PC-3 (cell line): ENCODE measurements around the gene FILIP1L. TPM values are rescaled to one million over a fixed set of nuclear protein-coding genes. Genes with fewer than 3 reads are reported as not detected.

Experiments
- ATAC-seq: fragments of 200-7000 bp; cut with Tn5 transposase; 2 replicates; pipeline ENCODE4 v1.9.1; 2020; ENCODE audit warnings: mild to moderate bottlenecking, moderate library complexity
- BruUV-seq: library from RNA; stranded (reverse); fragments of 400-500 nt; replicated peaks from 2 replicates; lab custom pipeline; 2021; lab: Mats Ljungman, UMichigan
- CTCF ChIA-PET: fragments of 300-600 bp; sonication (Branson Sonifier 250); formaldehyde crosslinking; loops from one replicate; lab custom pipeline; 2022; ENCODE audit warnings: antibody characterized with exemption; lab: Charles Lee
- POLR2A ChIA-PET: fragments of 300-600 bp; sonication (Branson Sonifier 250); formaldehyde crosslinking; loops from one replicate; lab custom pipeline; 2022; ENCODE audit warnings: antibody characterized with exemption; ENCODE audit not compliant: unreplicated experiment; lab: Charles Lee
- DNase-seq: peaks from one replicate; pipeline ENCODE4 v3.0.0-alpha.2; 2015
- H2AFZ ChIP-seq: fragments of 300-600 bp; sonication (generic); 2 replicates; pipeline ENCODE4 v1.6.0; 2016; ENCODE audit warnings: antibody characterized with exemption, low read length
- H3F3A ChIP-seq: fragments of 300-600 bp; sonication (generic); one replicate; pipeline ENCODE4 v1.6.0; 2017; ENCODE audit warnings: antibody characterized with exemption, low read length, control low read depth, mild to moderate bottlenecking; ENCODE audit not compliant: unreplicated experiment
- H3K27ac ChIP-seq: fragments of 300-600 bp; sonication (generic); 2 replicates; pipeline ENCODE4 v1.5.1; 2016; ENCODE audit warnings: mild to moderate bottlenecking, low read length
- H3K27me3 ChIP-seq: fragments of 300-600 bp; sonication (generic); 2 replicates; pipeline ENCODE4 v1.6.1; 2016; ENCODE audit warnings: low read length, mixed read lengths
- H3K36me3 ChIP-seq: fragments of 300-600 bp; sonication (generic); 2 replicates; pipeline ENCODE4 v1.6.1; 2016; ENCODE audit warnings: low read depth, mixed run types, low read length, mixed read lengths
- H3K4me1 ChIP-seq: fragments of 300-600 bp; sonication (generic); 2 replicates; pipeline ENCODE4 v1.5.1; 2016; ENCODE audit warnings: low read length; ENCODE audit not compliant: insufficient read depth
- H3K4me2 ChIP-seq: fragments of 300-600 bp; sonication (generic); 2 replicates; pipeline ENCODE4 v1.6.0; 2016; ENCODE audit warnings: low read length
- H3K4me3 ChIP-seq: fragments of 300-600 bp; sonication (generic); 2 replicates; pipeline ENCODE4 v1.5.1; 2016; ENCODE audit warnings: mild to moderate bottlenecking, low read length, mixed read lengths
- H3K79me2 ChIP-seq: fragments of 300-600 bp; sonication (generic); 2 replicates; pipeline ENCODE4 v1.6.1; 2017; ENCODE audit warnings: low read length, mixed read lengths
- H3K9ac ChIP-seq: fragments of 300-600 bp; sonication (generic); 2 replicates; pipeline ENCODE4 v1.6.0; 2016; ENCODE audit warnings: mild to moderate bottlenecking, low read length
- H3K9me2 ChIP-seq: fragments of 300-600 bp; sonication (generic); replicated peaks from 2 replicates; pipeline ENCODE4 v1.6.1; 2016; ENCODE audit warnings: mixed run types, low read length, mixed read lengths
- H3K9me3 ChIP-seq: fragments of 300-600 bp; sonication (generic); 2 replicates; pipeline ENCODE4 v1.6.1; 2016; ENCODE audit warnings: low read length, mixed read lengths
- H4K20me1 ChIP-seq: fragments of 300-600 bp; sonication (generic); 2 replicates; pipeline ENCODE4 v1.6.1; 2016; ENCODE audit warnings: low read length, mixed read lengths
- CTCF ChIP-seq: fragments of 300-600 bp; sonication (generic); conservative IDR thresholded peaks from 2 replicates; pipeline ENCODE4 v1.5.1; 2017; ENCODE audit warnings: antibody characterized with exemption, low read depth, mild to moderate bottlenecking, low read length
- EZH2 ChIP-seq: fragments of 300-600 bp; sonication (generic); IDR thresholded peaks from one replicate; pipeline ENCODE4 v1.6.1; 2017; ENCODE audit warnings: antibody characterized with exemption, mild to moderate bottlenecking, low read length; ENCODE audit not compliant: unreplicated experiment
- EZH2phosphoT487 ChIP-seq: fragments of 300-600 bp; sonication (generic); IDR thresholded peaks from 2 replicates; pipeline ENCODE4 v1.6.1; 2018; ENCODE audit warnings: mild to moderate bottlenecking, antibody characterized with exemption, low read length, borderline replicate concordance
- intact Hi-C: fragments of 100-400 bp; cut with micrococcal nuclease; formaldehyde crosslinking; loops from 2 replicates; pipeline ENCODE4 v1.9.0; 2023
- total RNA-seq: library from RNA; depleted of rRNA; stranded (reverse); fragments of >200 nt; gene quantifications from 2 replicates; pipeline ENCODE4 v1.2.3, GENCODE V29; 2014

The FILIP1L gene
- total RNA-seq, 1 experiment from 2014 or later: not detected

GRCh38 chr3:99845331-99845730 is 269.0 kb downstream of the FILIP1L start:
- H2AFZ ChIP-seq: no peak overlapping the region
- no peak overlapping the region for H3K9ac ChIP-seq
- no peak overlapping the region for H3K27ac ChIP-seq
- intact Hi-C loops: no loop called here
- ChIA-PET POLR2A (no interaction called here), CTCF (no interaction called here)
- no TSS peak for BruUV-seq
- H3K4me1 ChIP-seq: peaks cover 25% of the 10 kb centered on the region
- no peaks in the 10 kb centered on the region for H3K9me2 ChIP-seq
- H3K9me3 ChIP-seq: no peaks in the 10 kb centered on the region
- DNase-seq (no peak), ATAC-seq (no peak)
- no peak overlapping the region for H3K4me3 ChIP-seq
- no peaks in the 10 kb centered on the region for H4K20me1 ChIP-seq
- no peaks in the 10 kb centered on the region for H3K27me3 ChIP-seq
- H3K79me2 ChIP-seq: peaks cover 79% of the 10 kb centered on the region
- H3F3A ChIP-seq: no peaks in the 10 kb centered on the region
- TF ChIP-seq CTCF: no peak
- no peak overlapping the region for H3K4me2 ChIP-seq
- no peaks in the 10 kb centered on the region for H3K36me3 ChIP-seq

GRCh38 chr3:99843590-99844258 is 270.6 kb downstream of the FILIP1L start:
- Histone ChIP-seq H3K9me3 (no peaks in the 10 kb centered on the region), H3K4me3 (no peak overlapping the region), H3K36me3 (no peaks in the 10 kb centered on the region), H3K4me2 (no peak overlapping the region), H4K20me1 (no peaks in the 10 kb centered on the region), H2AFZ (no peak overlapping the region), H3K27me3 (no peaks in the 10 kb centered on the region), H3K9ac (no peak overlapping the region), H3K79me2 (peaks cover 75% of the 10 kb centered on the region), H3K27ac (no peak overlapping the region), H3F3A (no peaks in the 10 kb centered on the region), H3K9me2 (no peaks in the 10 kb centered on the region), H3K4me1 (peaks cover 25% of the 10 kb centered on the region)
- ATAC-seq (peak; percentile 49), DNase-seq (no peak)
- TF ChIP-seq EZH2 (no peak), EZH2phosphoT487 (no peak), CTCF (no peak)
- no TSS peak for BruUV-seq
- POLR2A ChIA-PET: interaction anchor here (0.7 to 1.0 kb wide), 3 partner anchors 16 to 182 kb away, joined by 5 to 8 read pairs (median 6); no protein-coding TSS in a partner anchor
- CTCF ChIA-PET: interaction anchor here (1.0 to 1.1 kb wide), 9 partner anchors 12 to 410 kb away, joined by 3 to 13 read pairs (median 8); no protein-coding TSS in a partner anchor
- intact Hi-C loops: loop anchor here (1.0 to 5.0 kb wide), 9 partner anchors 53 to 411 kb away; no protein-coding TSS in a partner anchor
